GM12892 (cell line): ENCODE results near the gene USP10.

Experiments
- DNase-seq: peaks from one replicate; pipeline ENCODE4 v3.0.0; 2011; ENCODE audit not compliant: insufficient read length
- FAIRE-seq: peaks from 2 replicates; lab custom pipeline; 2011; peaks lifted over from hg19 to GRCh38; lab: Jason Lieb, UNC
- POLR2A ChIP-seq: IDR thresholded peaks from 2 replicates; pipeline ENCODE4 v1.6.1; 2011; ENCODE audit warnings: low read depth, low read length, control low read depth
- POLR2AphosphoS5 ChIP-seq: IDR thresholded peaks from 2 replicates; pipeline ENCODE4 v1.6.1; 2011; ENCODE audit warnings: low read depth, low read length, control low read depth
- TAF1 ChIP-seq: IDR thresholded peaks from 2 replicates; pipeline ENCODE4 v1.6.1; 2011; ENCODE audit warnings: low read depth, mild to moderate bottlenecking, control low read depth, low read length, borderline replicate concordance

Gene USP10

GRCh38 chr16:84764970-84765369, 65.2 kb downstream of the USP10 start:
- no peak for TF ChIP-seq POLR2A
- TF ChIP-seq POLR2AphosphoS5, result no peak
- no peak for TF ChIP-seq TAF1
- no peak for DNase-seq
- FAIRE-seq, result no peak

GRCh38 chr16:84765616-84766580, 66.1 kb downstream of the USP10 start:
- no peak for DNase-seq
- TF ChIP-seq POLR2A, result no peak
- TF ChIP-seq POLR2AphosphoS5, result no peak
- TF ChIP-seq TAF1, result no peak
- no peak for FAIRE-seq

GRCh38 chr16:84766978-84767773, 67.4 kb downstream of the USP10 start:
- DNase-seq (no peak), FAIRE-seq (no peak)
- TF ChIP-seq POLR2A (no peak), POLR2AphosphoS5 (no peak), TAF1 (no peak)

GRCh38 chr16:84768061-84768807, 68.4 kb downstream of the USP10 start:
- no peak for DNase-seq
- no peak for FAIRE-seq
- TF ChIP-seq POLR2A (no peak), TAF1 (no peak), POLR2AphosphoS5 (no peak)

GRCh38 chr16:84768808-84769197, 69.0 kb downstream of the USP10 start:
- DNase-seq (no peak), FAIRE-seq (no peak)
- TF ChIP-seq POLR2AphosphoS5, result no peak
- TF ChIP-seq TAF1, result no peak
- TF ChIP-seq POLR2A, result no peak

GRCh38 chr16:84769416-84769815, 69.6 kb downstream of the USP10 start:
- FAIRE-seq (no peak), DNase-seq (no peak)
- TF ChIP-seq TAF1 (no peak), POLR2A (no peak), POLR2AphosphoS5 (no peak)

- FAIRE-seq, result no peak
- DNase-seq, result no peak
- TF ChIP-seq POLR2AphosphoS5, result no peak
Observed at GRCh38 chr16:84773312-84773711, 73.5 kb downstream of the USP10 start.

GRCh38 chr16:84774810-84775209, 75.0 kb downstream of the USP10 start:
- DNase-seq, result no peak
- no peak for FAIRE-seq

GRCh38 chr16:84775262-84775810, 75.5 kb downstream of the USP10 start:
- no peak for FAIRE-seq
- TF ChIP-seq POLR2AphosphoS5 (no peak), TAF1 (no peak), POLR2A (no peak)
- no peak for DNase-seq

More at GRCh38 chr16:84774810-84775209, 75.0 kb downstream of the USP10 start:
- TF ChIP-seq POLR2AphosphoS5, result no peak
- no peak for TF ChIP-seq TAF1
- no peak for TF ChIP-seq POLR2A

GRCh38 chr16:84777435-84777834, 77.6 kb downstream of the USP10 start:
- no peak for DNase-seq
- no peak for FAIRE-seq
- TF ChIP-seq TAF1, result no peak
- TF ChIP-seq POLR2A, result no peak
- no peak for TF ChIP-seq POLR2AphosphoS5
